Gastroesophageal sphincter (tissue), 4 donors: Measurements from ENCODE around the gene SINHCAF. TPM values are rescaled to one million over a fixed set of nuclear protein-coding genes. Genes with fewer than 3 reads are reported as not detected.

Source experiments
- ATAC-seq: fragments of 150-250 bp; one replicate; pipeline ENCODE4 v1.9.1; 2016; ENCODE audit warnings: mild to moderate bottlenecking, moderate library complexity
- H3K27ac ChIP-seq, 4 donors: fragments of 200-600 bp; sonication (generic) in 3 of 4; 1 replicate in 3 of 4; 2 replicates in 1 of 4; pipeline ENCODE4 v1.5.1; 2016 to 2019
- H3K27me3 ChIP-seq: fragments of 200-600 bp; sonication (generic); one replicate; pipeline ENCODE4 v1.5.1; 2019
- H3K36me3 ChIP-seq, 2 donors: fragments of 200-600 bp; sonication (generic); one replicate each; pipeline ENCODE4 v1.5.1; 2019; ENCODE audit warnings: control low read depth in 1 of 2
- H3K4me1 ChIP-seq, 3 donors: fragments of 200-600 bp; sonication (generic); 1 replicate in 2 of 3; 2 replicates in 1 of 3; pipeline ENCODE4 v1.5.1; 2016 to 2019; ENCODE audit warnings: control low read depth in 2 of 3
- H3K4me3 ChIP-seq, 2 donors: fragments of 200-600 bp; sonication (generic); one replicate each; pipeline ENCODE4 v1.5.1; 2019; ENCODE audit warnings: mild to moderate bottlenecking in 1 of 2, moderate library complexity in 1 of 2
- H3K9me3 ChIP-seq, 3 donors: fragments of 200-600 bp; sonication (generic); one replicate each; pipeline ENCODE4 v1.5.1; 2017 to 2019; ENCODE audit warnings: control low read depth in 2 of 3
- CTCF ChIP-seq, 4 experiments: fragments of 200-600 bp in 2 of 4; fragments of 450-650 bp in 2 of 4; sonication (generic) in 1 of 4; IDR thresholded peaks; one replicate each; pipeline ENCODE4 v1.5.1; 2017 to 2019; ENCODE audit warnings: antibody characterized with exemption in 4 of 4, mild to moderate bottlenecking in 2 of 4, moderate library complexity in 2 of 4
- EP300 ChIP-seq: sonication (generic); formaldehyde crosslinking; IDR thresholded peaks from one replicate; pipeline ENCODE4 v1.6.1; 2017; ENCODE audit warnings: antibody characterized with exemption, mild to moderate bottlenecking
- POLR2A ChIP-seq, 2 donors: fragments of 450-650 bp; IDR thresholded peaks; one replicate each; pipeline ENCODE4 v1.6.1; 2017; ENCODE audit warnings: antibody characterized with exemption in 2 of 2, mild to moderate bottlenecking in 2 of 2, moderate library complexity in 1 of 2
- POLR2AphosphoS5 ChIP-seq: sonication (generic); formaldehyde crosslinking; IDR thresholded peaks from one replicate; pipeline ENCODE4 v1.6.1; 2017; ENCODE audit warnings: antibody characterized with exemption
- WGBS, 2 donors: methylation state at CpG; one replicate each; pipeline ENCODE4 v1.1.5; 2018; ENCODE audit warnings: low coverage in 1 of 2; 5-methylcytosine and 5-hydroxymethylcytosine counted together
- total RNA-seq, 4 donors: library from RNA; depleted of rRNA; stranded (reverse); fragments of >200 nt; gene quantifications; one replicate each; pipeline ENCODE4 v1.1.0, GENCODE V29; 2016

Gene SINHCAF
- total RNA-seq, 4 donors from 2014 or later = 21.7 to 67.8 (median 25.8) TPM

- Histone ChIP-seq H3K4me3 (no peak overlapping the region), H3K9me3 (no peaks in the 10 kb centered on the region), H3K36me3 (no peaks in the 10 kb centered on the region), H3K4me1 (no peaks in the 10 kb centered on the region), H3K27ac (no peak overlapping the region), H3K27me3 (peaks cover 4% of the 10 kb centered on the region)
- TF ChIP-seq POLR2A (IDR thresholded peaks at IDR 0.05) = no peak
- TF ChIP-seq POLR2AphosphoS5 = no peak
- no peak for TF ChIP-seq CTCF (IDR thresholded peaks at IDR 0.05)
- no peak for TF ChIP-seq EP300
- ATAC-seq = peak; percentile 39
- WGBS, 2 donors = 55 to 100% methylated on average over 1 to 3 of the region's 6 CpGs
Observed at GRCh38 chr12:31362759-31363415, 36.9 kb upstream of the SINHCAF start.

- Histone ChIP-seq H3K27me3 (peaks cover 4% of the 10 kb centered on the region), H3K9me3 (no peaks in the 10 kb centered on the region), H3K36me3 (no peaks in the 10 kb centered on the region), H3K27ac (no peak overlapping the region), H3K4me3 (no peak overlapping the region), H3K4me1 (no peaks in the 10 kb centered on the region)
- WGBS, 2 donors = 54 to 70% methylated on average over 3 to 13 of the region's 13 CpGs
- TF ChIP-seq EP300 (no peak), POLR2A (IDR thresholded peaks at IDR 0.05) (no peak), CTCF (IDR thresholded peaks at IDR 0.05) (no peak), POLR2AphosphoS5 (no peak)
- no peak for ATAC-seq
Observed at GRCh38 chr12:31362115-31362758, 36.3 kb upstream of the SINHCAF start.

DNA sequence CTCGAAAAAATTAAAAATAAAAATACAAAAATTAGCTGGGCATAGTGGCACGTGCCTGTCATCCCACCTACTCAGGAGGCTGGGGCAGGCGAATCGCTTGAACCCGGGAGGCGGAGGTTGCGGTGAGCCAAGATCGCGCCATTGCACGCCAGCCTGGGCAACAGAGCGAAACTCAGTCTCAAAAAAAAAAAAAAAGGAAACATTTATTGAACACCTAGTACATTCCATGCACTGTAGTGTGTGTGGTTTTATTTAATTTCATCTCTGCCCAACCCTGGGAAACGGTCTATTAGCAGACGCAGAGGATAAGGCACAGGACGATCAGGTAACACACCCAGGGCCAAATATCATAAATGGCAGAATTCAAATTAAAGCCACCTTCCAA lies 35.8 kb upstream of the SINHCAF start:
- 84 to 95% methylated on average over 3 to 4 of the region's 14 CpGs for WGBS, 2 donors
- ATAC-seq = no peak
- H3K4me1 ChIP-seq = no peaks in the 10 kb centered on the region
- no peaks in the 10 kb centered on the region for H3K36me3 ChIP-seq
- H3K4me3 ChIP-seq = no peak overlapping the region
- peaks cover 4% of the 10 kb centered on the region for H3K27me3 ChIP-seq
- no peak for TF ChIP-seq CTCF (IDR thresholded peaks at IDR 0.05)
- TF ChIP-seq POLR2AphosphoS5 = no peak
- no peak for TF ChIP-seq POLR2A (IDR thresholded peaks at IDR 0.05)
- no peak for TF ChIP-seq EP300
- no peaks in the 10 kb centered on the region for H3K9me3 ChIP-seq
- H3K27ac ChIP-seq = no peak overlapping the region

GRCh38 chr12:31355747-31356107 lies 29.8 kb upstream of the SINHCAF start:
- Histone ChIP-seq H3K4me1 (no peaks in the 10 kb centered on the region), H3K27me3 (no peaks in the 10 kb centered on the region), H3K4me3 (no peak overlapping the region), H3K27ac (no peak overlapping the region), H3K36me3 (no peaks in the 10 kb centered on the region), H3K9me3 (no peaks in the 10 kb centered on the region)
- 68 to 80% methylated on average over 3 of the region's 4 CpGs for WGBS, 2 donors
- ATAC-seq = no peak
- no peak for TF ChIP-seq POLR2AphosphoS5
- no peak for TF ChIP-seq EP300
- TF ChIP-seq POLR2A (IDR thresholded peaks at IDR 0.05) = no peak
- no peak for TF ChIP-seq CTCF (IDR thresholded peaks at IDR 0.05)
